Thymus (tissue), 11 donors: ENCODE results near the gene SEMA4D. TPM values are rescaled to one million over a fixed set of nuclear protein-coding genes. Genes with fewer than 3 reads are reported as not detected.

Experiments
- DNase-seq, 9 donors: peaks; one replicate each; pipeline ENCODE4 v3.0.0-alpha.2; 2013; ENCODE audit warnings: low spot score in 9 of 9, low read depth in 6 of 9, missing footprints in 1 of 9
- H3K27ac ChIP-seq, 2 donors: one replicate each; pipeline ENCODE4 v1.5.1; 2013; ENCODE audit warnings: control low read depth in 1 of 2, low read depth in 1 of 2, low read length in 1 of 2, mild to moderate bottlenecking in 1 of 2, moderate library complexity in 1 of 2
- H3K27me3 ChIP-seq, 2 donors: one replicate each; pipeline ENCODE4 v1.5.1; 2013; ENCODE audit warnings: low read length in 1 of 2; ENCODE audit not compliant: control insufficient read depth in 2 of 2, insufficient read depth in 1 of 2
- H3K36me3 ChIP-seq, 2 donors: one replicate each; pipeline ENCODE4 v1.5.1; 2013; ENCODE audit warnings: low read length in 1 of 2, mild to moderate bottlenecking in 1 of 2, moderate library complexity in 1 of 2; ENCODE audit not compliant: control insufficient read depth in 2 of 2, insufficient read depth in 2 of 2
- H3K4me1 ChIP-seq, 2 donors: one replicate each; pipeline ENCODE4 v1.5.1; 2013; ENCODE audit warnings: low read length in 2 of 2; ENCODE audit not compliant: control insufficient read depth in 2 of 2, insufficient read depth in 2 of 2
- H3K4me3 ChIP-seq, 2 donors: one replicate each; pipeline ENCODE4 v1.5.1; 2013; ENCODE audit warnings: low read length in 2 of 2, control low read depth in 1 of 2, mild to moderate bottlenecking in 1 of 2
- H3K9me3 ChIP-seq, 2 donors: one replicate each; pipeline ENCODE4 v1.5.1; 2013; ENCODE audit warnings: low read length in 1 of 2, mild to moderate bottlenecking in 1 of 2; ENCODE audit not compliant: control insufficient read depth in 2 of 2, insufficient read depth in 1 of 2
- WGBS: extraction: QIAGEN DNeasy Blood & Tissue Kit; methylation state at CpG from one replicate; pipeline ENCODE4 v1.1.7; 2013; 5-methylcytosine and 5-hydroxymethylcytosine counted together
- polyA plus RNA-seq: library from polyadenylated mRNA; stranded (reverse); fragments of 200-250 nt; gene quantifications from one replicate; pipeline ENCODE4 v1.2.3, GENCODE V29; 2013
- total RNA-seq: library from RNA; stranded (reverse); fragments of 120-200 nt; gene quantifications from one replicate; pipeline ENCODE4 v1.2.4, GENCODE V29; 2013
- donor health status: healthy.

SEMA4D gene
- total and polyA plus RNA-seq, 2 donors = 26.8 to 62.1 TPM

- Histone ChIP-seq H3K4me3 (no peak overlapping the region), H3K4me1 (peaks cover 17 to 38% of the 10 kb centered on the region in 2 donors)
- 76% methylated on average over 11 of the region's 11 CpGs for WGBS
Observed at GRCh38 chr9:89405826-89406225, 92.1 kb downstream of the SEMA4D start.

GRCh38 chr9:89404074-89404473 lies 93.8 kb downstream of the SEMA4D start:
- peak overlapping the region in 1 of 2 donors; percentile 12 for H3K27ac ChIP-seq
- no peak for DNase-seq
- peaks cover 0 to 1% of the 10 kb centered on the region in 2 donors for H3K9me3 ChIP-seq
- 91% methylated on average over 11 of the region's 11 CpGs for WGBS
- peaks cover 62 to 70% of the 10 kb centered on the region in 2 donors for H3K36me3 ChIP-seq
- peaks cover 12 to 33% of the 10 kb centered on the region in 2 donors for H3K4me1 ChIP-seq
- no peaks in the 10 kb centered on the region for H3K27me3 ChIP-seq
- no peak overlapping the region for H3K4me3 ChIP-seq

More at GRCh38 chr9:89405826-89406225, 92.1 kb downstream of the SEMA4D start:
- Histone ChIP-seq H3K27me3 (no peaks in the 10 kb centered on the region), H3K27ac (no peak overlapping the region), H3K36me3 (peaks cover 54 to 61% of the 10 kb centered on the region in 2 donors), H3K9me3 (peaks cover under 1 to 1% of the 10 kb centered on the region in 2 donors)
- no peak for DNase-seq

- H3K36me3 ChIP-seq = peaks cover 70 to 82% of the 10 kb centered on the region in 2 donors
- H3K4me3 ChIP-seq = no peak overlapping the region
- peaks cover 0 to 1% of the 10 kb centered on the region in 2 donors for H3K9me3 ChIP-seq
- H3K27ac ChIP-seq = no peak overlapping the region
- no peak for DNase-seq
- no peaks in the 10 kb centered on the region for H3K27me3 ChIP-seq
- WGBS = 98% methylated on average over 14 of the region's 14 CpGs
- H3K4me1 ChIP-seq = peaks cover 3 to 21% of the 10 kb centered on the region in 2 donors
Observed at GRCh38 chr9:89402695-89403427, 95.1 kb downstream of the SEMA4D start.

- H3K27ac ChIP-seq = peak overlapping the region; percentile 36
- H3K9me3 ChIP-seq = no peaks in the 10 kb centered on the region
- WGBS = 62% methylated on average over 12 of the region's 12 CpGs
- peaks cover 0 to 6% of the 10 kb centered on the region in 2 donors for H3K4me1 ChIP-seq
- H3K27me3 ChIP-seq = no peaks in the 10 kb centered on the region
- peaks cover 90% of the 10 kb centered on the region in 2 donors for H3K36me3 ChIP-seq
- no peak for DNase-seq
- no peak overlapping the region for H3K4me3 ChIP-seq
Observed at GRCh38 chr9:89400403-89401116, 97.4 kb downstream of the SEMA4D start.

- no peak for DNase-seq
- H3K9me3 ChIP-seq = no peaks in the 10 kb centered on the region
- 99% methylated on average over 5 of the region's 5 CpGs for WGBS
- H3K4me1 ChIP-seq = peaks cover 0 to 3% of the 10 kb centered on the region in 2 donors
- H3K36me3 ChIP-seq = peaks cover 87 to 90% of the 10 kb centered on the region in 2 donors
- no peak overlapping the region for H3K27ac ChIP-seq
- H3K27me3 ChIP-seq = no peaks in the 10 kb centered on the region
- no peak overlapping the region for H3K4me3 ChIP-seq
Observed at GRCh38 chr9:89398621-89399020, 99.3 kb downstream of the SEMA4D start.

- peaks cover 0 to 3% of the 10 kb centered on the region in 2 donors for H3K4me1 ChIP-seq
- 89% methylated on average over 5 of the region's 5 CpGs for WGBS
- H3K4me3 ChIP-seq = no peak overlapping the region
- no peak for DNase-seq
- no peaks in the 10 kb centered on the region for H3K9me3 ChIP-seq
- H3K27me3 ChIP-seq = no peaks in the 10 kb centered on the region
- H3K27ac ChIP-seq = no peak overlapping the region
- peaks cover 90 to 91% of the 10 kb centered on the region in 2 donors for H3K36me3 ChIP-seq
Observed at GRCh38 chr9:89397471-89397870, 100.4 kb downstream of the SEMA4D start.

GRCh38 chr9:89395931-89396710 lies 101.8 kb downstream of the SEMA4D start:
- peaks cover 0 to 3% of the 10 kb centered on the region in 2 donors for H3K4me1 ChIP-seq
- H3K27ac ChIP-seq = no peak overlapping the region
- peaks cover 90 to 91% of the 10 kb centered on the region in 2 donors for H3K36me3 ChIP-seq
- H3K27me3 ChIP-seq = no peaks in the 10 kb centered on the region
- no peak for DNase-seq
- no peak overlapping the region for H3K4me3 ChIP-seq
- H3K9me3 ChIP-seq = no peaks in the 10 kb centered on the region
- 99% methylated on average over 11 of the region's 11 CpGs for WGBS

- Histone ChIP-seq H3K27ac (no peak overlapping the region), H3K9me3 (no peaks in the 10 kb centered on the region), H3K4me3 (no peak overlapping the region), H3K36me3 (peaks cover 97% of the 10 kb centered on the region in 2 donors), H3K27me3 (no peaks in the 10 kb centered on the region), H3K4me1 (no peaks in the 10 kb centered on the region)
- WGBS = 98% methylated on average over 12 of the region's 12 CpGs
- no peak for DNase-seq
Observed at GRCh38 chr9:89394412-89394811, 103.5 kb downstream of the SEMA4D start.
